Stimulated activated CD8-positive, alpha-beta memory T cell treated with anti-CD3 and anti-CD28 coated beads, Interleukin-4, amount 100 ng/mL, for 48 hours (primary cell): ENCODE data around the gene LGALS14.
A peak's percentile ranks its signal among the peaks of the same experiment; 100 is the strongest.
"Not testable (repeated sequence)": the region's sequence is repeated elsewhere in the genome, so short reads cannot be mapped to it uniquely, and the experiment has no call there.

Source experiments
- DNase-seq: peaks from one replicate; pipeline ENCODE4 v3.0.0-alpha.2; 2020

Gene LGALS14, protein sequence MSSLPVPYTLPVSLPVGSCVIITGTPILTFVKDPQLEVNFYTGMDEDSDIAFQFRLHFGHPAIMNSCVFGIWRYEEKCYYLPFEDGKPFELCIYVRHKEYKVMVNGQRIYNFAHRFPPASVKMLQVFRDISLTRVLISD

DNA sequence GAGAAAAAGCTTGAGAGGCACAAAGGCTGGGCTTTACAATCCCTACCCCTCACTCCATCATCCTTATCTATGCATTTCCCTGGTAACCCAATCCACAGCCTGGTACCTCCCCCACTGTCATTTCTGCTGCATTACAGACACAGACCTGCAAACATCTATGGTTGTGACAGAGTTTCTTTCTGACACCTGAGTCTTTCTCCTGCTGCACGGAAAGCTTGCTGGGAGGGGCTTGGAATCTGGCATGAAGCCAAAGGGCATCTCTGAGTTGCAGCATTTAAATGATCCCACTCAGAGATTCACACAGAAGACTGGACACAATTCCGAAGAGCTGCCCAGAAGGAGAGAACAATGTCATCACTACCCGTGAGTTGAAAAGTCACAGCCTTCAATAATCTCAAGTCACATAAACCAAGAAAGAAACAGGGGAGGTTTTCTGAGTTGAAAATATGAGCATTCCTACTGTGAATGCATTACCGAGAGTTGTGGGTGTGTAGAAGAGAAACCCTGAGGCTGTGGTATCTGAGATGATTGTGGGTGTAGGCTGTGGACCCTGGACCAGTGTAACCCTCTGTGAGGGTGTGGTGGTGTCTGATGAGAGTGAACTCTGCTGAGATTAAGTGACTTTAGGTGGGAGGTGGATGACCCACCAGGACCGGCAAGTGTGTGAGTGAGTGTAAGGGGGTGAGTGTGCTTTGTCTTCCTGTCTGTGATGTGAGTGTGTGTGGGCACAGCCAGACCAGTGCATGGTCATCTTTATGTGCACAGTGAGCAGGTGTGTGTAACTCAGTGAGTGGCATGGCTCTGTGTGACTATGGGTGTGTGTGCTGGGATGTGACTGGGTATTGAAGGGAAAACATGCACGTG, at the start of gene LGALS14:
Gene LGALS14 (plus strand): TSS at position 301 of the 864 bp plus-strand sequence. CDS start 48 bp downstream, at position 349.
- DNase-seq: peak; percentile 43

DNA sequence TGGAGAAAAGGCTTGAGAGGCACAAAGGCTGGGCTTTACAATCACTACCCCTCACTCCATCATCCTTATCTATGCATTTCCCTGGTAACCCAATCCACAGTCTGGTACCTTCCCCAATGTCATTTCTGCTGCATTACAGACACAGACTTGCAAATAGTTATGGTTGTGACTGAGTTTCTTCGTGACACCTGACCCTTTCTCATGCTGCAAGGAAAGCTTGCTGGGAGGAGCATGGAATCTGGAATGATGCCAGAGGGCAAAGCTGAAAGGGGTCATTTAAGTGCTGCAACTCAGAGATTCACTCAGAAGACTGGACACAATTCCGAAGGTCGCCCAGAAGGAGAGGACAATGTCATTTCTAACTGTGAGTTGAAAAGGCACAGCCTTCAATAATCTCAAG, 48.7 kb upstream of the LGALS14 start, which contains the start of gene LGALS16:
Gene LGALS16 (plus strand): TSS at position 301 of the 400 bp plus-strand sequence. CDS start 49 bp downstream, at position 350.
- no peak for DNase-seq

DNA sequence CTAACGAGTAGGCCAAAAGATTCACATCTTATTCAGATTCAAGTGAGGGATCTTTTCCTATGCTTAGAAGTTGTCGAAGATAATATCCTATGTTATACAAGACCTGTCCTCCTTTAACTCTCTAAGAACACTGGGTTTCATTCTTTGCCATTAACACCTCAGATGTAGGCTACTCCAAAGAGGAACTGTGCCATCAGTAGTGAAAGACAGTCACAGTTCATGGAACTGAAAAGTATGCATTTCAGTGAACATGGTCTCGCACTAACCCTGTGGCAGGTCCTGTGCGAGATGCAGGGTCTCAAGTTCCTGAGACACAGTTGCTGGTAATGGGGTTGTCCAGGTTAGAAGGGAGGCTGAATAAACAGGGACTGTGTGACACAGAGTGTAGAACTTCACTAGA, 44.5 kb upstream of the LGALS14 start:
- DNase-seq: no peak

DNA sequence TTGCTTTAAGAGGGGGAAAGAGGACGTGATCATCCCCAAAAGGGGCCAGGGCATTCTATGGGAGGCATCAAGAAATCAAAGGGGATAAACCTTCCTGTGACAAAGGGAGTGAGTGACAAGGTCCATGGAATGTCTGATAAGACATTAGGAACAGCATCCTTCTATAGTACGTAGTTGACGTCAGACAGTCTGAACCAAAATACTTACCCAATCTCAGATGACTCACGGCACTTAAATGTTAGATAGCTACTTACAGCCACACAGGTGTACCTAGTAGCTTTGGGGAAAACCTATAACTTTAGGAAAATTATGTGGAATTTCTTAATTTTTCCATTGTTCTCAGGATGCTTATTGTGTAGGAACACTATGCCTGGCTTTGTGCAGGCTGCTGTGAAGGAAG, 43.6 kb upstream of the LGALS14 start:
- DNase-seq: no peak

DNA sequence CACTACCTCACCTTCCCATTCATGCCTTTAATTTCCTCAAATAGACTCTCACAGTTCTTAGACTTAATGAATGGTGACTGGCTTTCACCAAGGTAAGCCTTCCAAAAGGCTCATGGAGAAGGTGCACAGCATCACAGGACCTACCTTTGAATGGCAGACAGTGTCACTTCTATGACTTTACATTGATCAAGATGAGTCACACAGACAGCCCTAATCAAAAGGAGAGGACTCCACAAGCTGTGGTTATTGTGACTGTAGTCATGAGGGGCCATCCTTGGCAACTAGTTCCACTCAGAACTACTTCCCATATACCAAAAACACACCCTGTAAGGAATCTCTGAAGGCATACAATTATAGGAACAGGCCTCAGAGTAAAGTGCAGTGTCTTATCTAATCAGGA, 42.7 kb upstream of the LGALS14 start:
- no peak for DNase-seq

DNA sequence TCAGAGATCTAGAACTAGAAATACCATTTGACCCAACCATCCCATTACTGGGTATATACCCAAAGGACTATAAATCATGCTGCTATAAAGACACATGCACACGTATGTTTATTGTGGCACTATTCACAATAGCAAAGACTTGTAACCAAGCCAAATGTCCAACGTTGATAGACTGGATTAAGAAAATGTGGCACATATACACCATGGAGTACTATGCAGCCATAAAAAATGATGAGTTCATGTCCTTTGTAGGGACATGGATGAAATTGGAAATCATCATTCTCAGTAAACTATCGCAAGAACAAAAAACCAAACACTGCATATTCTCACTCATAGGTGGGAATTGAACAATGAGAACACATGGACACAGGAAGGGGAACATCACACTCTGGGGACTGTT, 34.4 kb upstream of the LGALS14 start:
- not testable (repeated sequence) for DNase-seq

DNA sequence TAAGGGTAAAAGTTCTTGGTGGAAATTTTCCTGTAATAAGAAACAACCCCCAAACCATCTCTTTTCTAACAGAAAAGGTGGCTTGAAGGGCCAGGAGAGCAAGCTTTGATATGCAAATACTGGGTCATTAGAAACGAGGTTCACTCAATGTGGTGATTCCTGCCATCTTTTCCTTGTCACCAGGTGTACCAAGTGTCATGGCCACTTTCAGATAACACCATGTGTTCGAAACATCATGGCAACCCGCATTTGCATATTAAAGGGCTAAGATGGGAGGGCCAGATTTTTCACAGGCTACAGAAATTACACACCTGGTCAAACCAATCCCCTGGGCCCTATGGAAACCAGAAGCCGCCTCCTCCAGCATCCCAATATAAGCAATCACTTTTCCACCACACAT, 33.3 kb upstream of the LGALS14 start:
- no peak for DNase-seq

DNA sequence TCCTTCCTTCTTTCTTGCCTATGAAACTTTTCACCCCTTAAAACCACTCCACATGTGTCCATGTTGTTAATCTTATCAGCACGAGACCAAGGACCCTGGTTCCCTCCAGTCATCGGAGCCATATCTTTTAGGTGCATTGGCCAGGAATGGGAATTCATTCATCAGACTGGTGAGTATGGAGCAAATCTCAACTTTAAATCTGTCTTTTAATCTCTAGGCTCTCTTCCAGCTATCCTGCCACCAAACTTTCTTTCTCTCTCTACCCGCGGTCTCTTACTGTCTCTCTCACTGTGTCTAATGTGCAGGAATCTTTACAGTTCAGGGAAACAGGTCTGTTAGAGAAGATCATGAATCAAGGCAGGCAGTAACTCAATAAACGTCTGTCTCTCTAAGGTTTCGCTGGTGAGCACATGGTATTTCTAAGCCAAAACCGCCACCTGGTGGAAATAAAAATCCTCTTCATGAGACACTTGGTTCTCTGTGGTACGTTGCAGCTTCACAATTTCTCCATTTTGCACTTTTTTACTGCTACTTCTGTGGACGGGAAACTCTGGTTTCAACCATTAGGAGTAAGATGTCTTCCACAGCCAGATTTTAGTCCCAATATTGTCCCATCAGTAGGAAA, 32.4 kb upstream of the LGALS14 start:
- peak; percentile 41 for DNase-seq

DNA sequence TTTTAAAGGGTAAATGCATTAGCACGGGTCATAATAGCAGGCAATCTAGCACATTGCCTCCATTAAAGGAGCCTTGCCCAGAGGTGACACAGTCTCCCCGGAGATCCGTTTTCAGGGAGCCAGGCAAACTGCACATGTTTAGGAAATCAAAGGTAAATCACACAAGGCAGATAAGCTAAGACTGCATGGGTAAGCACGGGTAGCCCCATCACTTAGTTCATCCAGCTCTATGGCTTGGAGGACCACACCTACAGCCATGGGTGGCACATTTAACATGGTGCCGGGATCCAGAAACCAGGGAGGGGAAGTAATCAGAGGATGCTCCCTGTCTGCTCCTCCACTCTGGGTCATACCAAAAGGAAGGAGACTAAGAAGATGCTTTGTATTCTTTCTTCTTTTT, 31.8 kb upstream of the LGALS14 start:
- DNase-seq: no peak

DNA sequence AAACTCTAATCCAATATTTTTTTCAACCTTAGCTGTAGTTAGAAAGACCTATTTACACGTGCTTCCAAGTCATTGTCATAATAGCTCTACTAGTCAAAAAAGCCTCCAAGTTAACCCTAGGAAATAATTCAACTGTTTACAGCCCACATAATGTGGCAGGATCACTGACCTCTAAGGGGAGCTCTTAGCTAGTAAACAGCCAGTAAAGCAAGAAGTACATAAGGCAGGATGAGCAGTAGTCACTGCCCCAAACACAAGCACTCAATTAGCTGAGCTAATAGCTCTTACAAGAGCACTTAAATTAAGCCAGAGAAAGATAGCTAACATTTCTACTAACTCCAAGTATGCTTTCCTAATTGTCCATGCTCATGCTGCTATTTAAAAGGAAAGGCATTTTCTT, 30.4 kb upstream of the LGALS14 start:
- not testable (repeated sequence) for DNase-seq

DNA sequence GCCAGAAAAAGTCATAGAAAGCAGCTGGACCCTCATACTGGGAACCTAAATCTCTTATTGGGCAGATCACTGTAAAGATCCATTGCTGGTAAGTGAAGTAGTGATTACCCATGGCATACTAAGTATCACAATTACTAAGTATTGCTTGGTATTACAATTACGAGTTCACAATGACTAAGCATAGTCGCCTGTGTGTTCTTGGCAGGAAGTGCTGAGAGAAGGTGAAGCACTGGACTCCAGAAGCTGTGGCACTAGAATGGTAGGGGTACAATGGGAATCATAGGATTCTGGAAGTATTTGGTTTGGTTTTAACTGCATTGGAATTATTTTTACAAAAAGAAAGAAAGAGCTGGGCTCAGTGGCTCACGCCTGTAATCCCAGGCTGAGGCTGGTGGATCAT, 28.3 kb upstream of the LGALS14 start:
- no peak for DNase-seq

DNA sequence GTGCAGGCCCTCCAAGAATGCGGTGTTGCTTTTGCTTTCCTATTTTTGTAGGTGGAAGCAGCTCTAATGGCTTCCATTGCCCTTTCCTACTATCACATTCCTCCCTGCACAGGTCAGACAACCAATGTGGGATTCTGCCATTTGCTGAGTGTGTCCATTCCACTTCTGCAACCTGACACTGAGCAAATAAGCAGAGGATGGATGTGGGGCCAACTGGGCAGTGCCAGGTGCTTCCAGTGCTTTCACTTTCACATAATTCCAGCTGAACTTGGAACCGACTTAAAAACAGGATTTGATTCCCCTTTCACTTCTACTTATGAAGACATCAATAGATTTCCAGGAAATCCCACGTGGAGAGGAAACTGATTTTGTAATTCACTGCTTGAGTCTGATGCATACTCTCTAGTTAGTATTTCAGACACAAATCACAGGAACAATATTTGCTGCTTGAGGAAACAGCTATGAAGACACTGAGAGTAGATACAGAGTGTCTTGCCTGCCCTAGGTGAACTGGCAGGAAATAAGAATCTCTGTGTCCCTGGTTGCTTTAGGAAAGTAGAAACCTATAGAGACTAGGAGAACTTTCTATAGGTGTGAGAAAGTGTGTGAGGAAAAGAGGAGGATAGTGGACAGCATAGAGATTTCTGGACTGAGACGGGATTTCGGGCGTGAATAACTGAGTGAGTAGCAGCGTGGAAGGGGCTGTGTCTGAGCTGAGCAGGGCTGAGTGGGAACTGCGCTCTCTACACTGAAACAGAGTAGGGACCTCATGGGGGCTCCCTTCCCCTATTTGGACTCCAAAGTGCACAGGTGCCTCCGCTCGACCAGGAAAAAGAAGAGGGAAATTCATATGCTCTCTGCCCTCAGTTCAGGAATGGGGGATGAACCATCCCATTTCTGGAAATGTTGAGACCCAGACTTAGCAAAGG, 26.1 kb upstream of the LGALS14 start:
- no peak for DNase-seq

DNA sequence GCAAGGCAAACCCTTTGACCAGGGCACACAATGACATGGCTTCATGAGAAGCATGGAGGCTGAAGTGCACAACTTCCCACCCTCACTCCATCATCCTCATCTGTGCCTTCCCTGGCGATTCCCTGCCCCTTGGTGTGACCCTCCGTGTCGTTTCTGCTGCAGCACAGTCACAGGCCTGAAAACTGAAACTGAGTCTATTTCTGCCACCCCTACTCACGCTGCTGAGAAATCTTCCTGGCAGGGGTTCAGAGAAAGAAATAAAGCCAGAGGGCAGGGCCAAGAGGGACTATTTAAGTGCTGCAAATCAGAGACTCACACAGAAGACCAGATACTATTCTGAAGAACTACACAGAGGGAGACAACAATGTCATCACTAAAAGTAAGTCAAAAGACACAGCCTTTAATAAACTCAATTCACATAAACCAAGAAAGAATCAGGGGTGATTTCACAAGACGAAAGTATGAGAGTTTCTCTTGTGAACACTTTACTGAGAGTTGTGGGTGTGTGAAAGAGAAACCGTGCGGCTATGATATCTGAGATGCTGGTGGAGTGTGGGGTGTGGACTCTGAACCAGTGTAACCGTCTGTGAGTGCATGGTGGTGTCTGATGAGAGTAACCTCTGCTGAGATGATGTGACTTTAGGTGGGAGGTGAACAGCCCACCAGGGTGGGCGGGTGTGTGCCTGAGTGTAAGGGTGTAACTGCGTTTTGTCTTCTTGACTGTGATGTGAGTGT, 25.1 kb upstream of the LGALS14 start:
- DNase-seq: peak; percentile 68

DNA sequence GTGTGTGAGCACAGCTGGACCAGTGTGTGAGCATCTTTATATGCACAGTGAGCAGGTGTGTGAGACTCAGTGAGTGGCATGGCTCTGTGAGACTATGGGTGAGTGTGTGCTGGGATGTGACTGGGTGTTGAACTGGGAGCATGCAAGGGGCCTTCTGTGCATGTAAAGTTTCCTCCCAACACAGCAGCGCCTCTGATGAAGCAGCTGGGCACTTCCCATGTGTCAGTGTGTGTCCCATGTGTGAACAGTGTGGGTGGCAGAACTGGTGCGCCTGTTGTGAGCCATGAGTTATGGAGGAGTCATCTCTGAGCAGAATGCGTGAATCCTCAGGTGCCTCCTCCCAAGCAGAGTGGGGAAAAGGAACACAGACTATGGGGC, 24.5 kb upstream of the LGALS14 start:
- peak; percentile 63 for DNase-seq

DNA sequence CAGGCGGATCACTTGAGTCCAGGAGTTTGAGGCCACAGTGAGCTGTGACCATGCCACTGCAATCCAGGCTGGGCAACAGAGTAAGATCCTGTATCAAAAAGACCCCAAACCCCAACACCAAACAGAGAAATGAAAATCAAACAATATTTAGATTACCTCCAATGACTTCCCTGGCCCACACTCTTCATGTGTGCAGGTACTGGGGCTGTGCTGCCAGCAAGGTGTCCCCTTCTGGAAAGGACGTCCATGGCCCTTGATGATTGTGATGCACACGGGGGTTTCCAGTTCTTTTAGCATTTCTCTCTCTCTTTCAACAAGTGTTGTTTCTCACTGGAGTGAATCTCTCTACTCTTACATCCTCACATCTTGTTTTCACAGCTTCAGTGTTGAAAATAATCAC, 23.7 kb upstream of the LGALS14 start:
- DNase-seq: no peak

DNA sequence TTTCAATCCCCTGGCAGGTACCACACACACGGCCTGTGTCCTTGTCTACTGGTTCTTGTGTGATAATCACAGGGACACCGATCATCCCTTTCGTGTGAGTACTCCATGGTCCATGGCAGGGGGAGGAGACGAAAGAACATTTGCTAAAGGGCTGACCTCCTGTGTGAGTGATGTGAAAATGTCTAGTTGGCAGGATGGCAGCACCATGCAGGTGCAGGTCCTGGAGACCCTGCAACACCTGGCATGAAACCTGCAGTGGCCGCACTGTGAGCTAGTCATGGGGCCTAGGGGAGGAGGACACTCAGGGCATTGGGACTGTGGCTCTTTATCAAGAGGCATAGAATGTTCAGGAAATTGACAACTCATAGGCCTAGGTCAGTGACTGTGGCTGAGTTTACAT, 22.9 kb upstream of the LGALS14 start:
- DNase-seq: no peak

DNA sequence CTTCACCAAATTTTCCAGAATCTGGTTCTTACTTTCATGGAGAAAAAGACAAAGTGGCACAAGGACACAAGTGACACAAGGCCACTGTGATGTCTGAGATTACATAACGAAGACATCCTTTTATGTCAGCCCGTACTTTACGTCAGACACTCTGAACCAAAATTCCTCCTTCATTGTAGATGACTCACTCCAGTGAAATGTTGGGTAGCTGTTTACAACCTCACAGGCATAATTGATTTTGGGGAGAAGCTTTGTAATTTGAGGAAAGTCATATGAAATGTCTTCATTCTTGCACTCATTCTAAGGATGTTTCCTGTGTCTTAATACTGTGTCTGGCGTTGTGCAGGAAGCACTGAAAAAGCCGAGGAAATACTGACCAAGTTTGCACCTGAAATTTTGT, 20.0 kb upstream of the LGALS14 start:
- DNase-seq: no peak

DNA sequence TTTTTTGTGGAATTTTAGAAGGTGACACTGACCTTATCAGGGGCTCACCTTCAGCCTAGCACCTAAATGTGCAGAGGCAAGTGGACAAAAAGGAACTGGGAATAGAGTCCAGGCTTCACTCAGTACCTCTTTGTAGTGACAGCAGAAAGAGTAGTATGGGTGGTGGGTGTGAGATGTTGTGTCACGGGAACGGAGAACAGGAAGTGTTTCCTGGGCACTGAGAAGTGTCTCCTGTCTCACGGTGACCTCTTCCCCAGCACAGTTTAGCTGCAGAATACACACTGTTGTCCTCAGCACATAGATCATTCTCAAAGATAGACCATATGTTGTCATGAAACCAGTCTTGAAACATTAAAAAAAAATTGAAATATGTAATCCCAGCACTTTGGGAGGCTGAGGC, 17.5 kb upstream of the LGALS14 start:
- no peak for DNase-seq

DNA sequence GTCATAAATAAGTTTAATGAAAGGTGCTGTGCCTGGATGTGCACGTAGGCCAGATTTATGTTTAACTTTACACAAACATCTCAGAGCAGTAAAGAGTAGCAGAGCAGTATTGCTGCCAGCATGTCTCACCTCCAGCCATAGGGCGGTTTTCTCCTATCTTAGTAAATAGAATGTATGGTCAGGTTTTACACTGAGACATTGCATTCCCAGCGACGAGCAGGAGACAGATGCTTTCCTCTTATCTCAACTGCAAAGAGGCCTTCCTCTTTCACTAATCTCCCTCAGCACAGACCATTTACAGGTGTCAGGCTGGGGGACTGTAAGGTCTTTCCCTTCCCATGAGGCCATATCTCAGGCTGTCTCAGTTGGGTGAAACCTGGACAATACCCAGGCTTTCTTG, 15.6 kb upstream of the LGALS14 start:
- not testable (repeated sequence) for DNase-seq

DNA sequence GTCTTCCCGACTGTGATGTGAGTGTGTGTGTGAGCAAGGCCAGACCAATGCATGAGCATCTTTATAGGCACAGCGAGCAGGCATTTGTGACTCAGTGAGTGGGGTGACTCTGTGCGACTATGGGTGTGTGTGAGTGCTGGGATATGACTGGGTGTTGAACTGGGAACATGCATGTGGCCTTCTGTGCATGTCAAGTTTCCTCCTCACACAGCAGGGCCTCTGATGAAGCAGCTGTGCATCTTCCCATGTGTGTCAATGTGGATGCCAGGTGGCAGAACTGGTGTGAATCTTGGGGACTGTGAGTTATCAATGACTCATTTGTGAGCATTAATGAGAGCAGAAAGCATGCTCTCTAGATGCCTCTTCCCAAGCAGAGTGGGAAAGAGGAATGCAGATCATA, 12.1 kb upstream of the LGALS14 start:
- no peak for DNase-seq

DNA sequence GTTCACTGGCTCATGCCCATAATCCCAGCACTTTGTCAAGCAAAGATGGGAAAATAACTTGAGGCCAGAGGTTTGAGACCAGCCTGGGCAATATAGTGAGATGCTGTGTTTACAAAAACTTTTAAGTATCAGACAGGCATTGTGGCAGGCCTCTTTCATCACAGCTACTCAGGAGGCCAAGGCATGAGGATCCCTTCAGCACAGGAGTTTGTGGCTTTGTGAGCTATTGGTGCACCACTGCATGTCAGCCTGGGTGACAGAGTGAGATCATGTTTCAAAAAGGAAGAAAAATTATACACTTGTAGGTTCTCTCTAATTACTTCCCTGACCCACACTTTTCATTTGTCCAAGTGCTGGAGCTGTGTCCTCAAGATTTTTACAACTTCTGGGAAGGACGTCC, 11.5 kb upstream of the LGALS14 start:
- no peak for DNase-seq

DNA sequence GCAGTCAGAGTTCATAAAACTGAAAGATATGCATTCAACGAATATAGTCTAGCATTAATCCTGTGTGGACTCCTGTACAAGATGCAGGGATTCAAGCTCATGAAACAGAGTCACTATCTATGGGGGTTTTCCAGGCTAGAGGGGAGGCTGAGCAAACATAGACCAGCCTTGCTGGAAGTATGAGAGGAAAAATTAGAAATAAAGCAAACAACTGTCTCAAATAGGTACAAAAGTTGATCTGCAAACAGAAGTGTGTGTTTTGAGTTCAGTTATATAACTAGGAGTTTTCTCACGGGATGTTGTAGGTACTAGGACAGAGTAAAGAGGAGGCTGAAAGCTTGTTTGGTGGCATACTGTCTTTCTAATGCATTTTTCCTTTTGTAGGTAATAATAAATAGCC, 8.5 kb upstream of the LGALS14 start:
- DNase-seq: no peak
